Measurements from ENCODE around the gene MAJIN. TPM values are rescaled to one million over a fixed set of nuclear protein-coding genes. Genes with fewer than 3 reads are reported as not detected.

MAJIN gene
- polyA plus RNA-seq, 1 of the 3 experiments (the other 2 are of a cell fraction): not detected

DNA sequence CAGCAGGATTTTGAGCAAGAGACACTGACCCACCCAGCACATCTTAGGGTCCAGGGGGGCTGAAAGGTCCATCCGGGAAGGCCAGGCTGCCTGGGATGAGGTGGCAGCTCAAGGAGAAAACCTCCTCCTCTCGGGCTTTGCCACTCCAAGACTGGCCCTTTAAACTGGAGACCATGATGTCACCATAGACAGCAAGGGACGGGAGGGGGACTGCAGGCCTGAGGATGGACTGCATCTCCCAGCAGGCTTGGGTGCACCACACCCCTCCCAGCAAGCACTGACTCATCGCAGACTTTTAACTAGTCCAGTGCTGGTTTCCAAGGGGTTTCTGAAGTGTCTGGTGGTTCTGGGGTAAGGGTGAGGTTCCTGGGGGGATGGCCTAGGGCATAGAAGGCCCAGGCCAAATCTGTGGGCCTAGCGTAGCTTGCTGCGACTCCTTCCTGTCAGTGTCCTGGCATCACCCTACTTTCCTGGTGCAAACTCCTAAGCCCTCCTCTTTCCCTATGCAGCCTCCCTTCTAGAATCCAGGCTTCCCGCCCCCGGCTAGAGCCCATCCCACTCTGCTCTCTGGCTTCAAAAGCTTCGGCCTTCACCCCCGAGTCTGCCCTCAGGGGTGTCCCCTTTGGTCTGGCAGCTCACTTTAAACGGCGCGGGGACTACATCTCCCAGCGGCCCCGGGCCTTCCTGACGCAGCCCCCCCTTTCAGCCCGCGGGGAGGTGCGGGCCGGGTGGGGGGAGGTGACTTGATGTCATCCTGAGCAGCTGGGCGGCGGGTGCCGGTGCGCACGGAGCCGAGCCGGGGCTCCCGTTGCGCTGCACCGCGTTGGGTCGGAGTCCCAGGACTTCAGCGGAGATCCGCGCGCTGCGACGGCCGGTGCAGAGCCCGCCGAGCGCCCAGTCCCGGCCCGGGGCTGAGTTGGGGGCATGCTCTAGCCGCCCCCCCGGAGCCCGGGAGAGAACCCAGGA lies 47.7 kb downstream of the MAJIN start, which contains the start of gene PPP2R5B:
Gene PPP2R5B, plus strand, starts transcription at position 746 of the 966 bp plus-strand sequence. CDS start 1,046 bp downstream, outside the sequence.
- peaks cover 13% of the 10 kb centered on the region; the same call in 1 of the 2 replicates for H3K79me2 ChIP-seq (ENCODE audit: insufficient read depth)
- H3K27ac ChIP-seq (ENCODE audit: low read depth in 2 of 2, low read length in 1 of 2): peak within 1 kb of the TSS; percentile 73 to 95
- peaks cover 0 to 22% of the 10 kb centered on the region in 2 experiments; a peak in 1 of 4 replicates for H3K4me1 ChIP-seq (ENCODE audit: control insufficient read depth in 1 of 2, insufficient read depth in 2 of 2, low read depth in 1 of 2, low read length in 1 of 2)
- H3K9me2 ChIP-seq: no peaks in the 10 kb centered on the region
- ChIA-PET CTCF (interaction anchor here (0.7 to 2.0 kb wide), 10 partner anchors 19 to 1087 kb away, joined by 3 to 14 read pairs (median 4); partner anchors contain the start of gene ARL2), POLR2A (interaction anchor here (0.9 to 1.7 kb wide), 2 partner anchors 73 to 188 kb away, joined by 3 read pairs; partner anchors contain the start of genes BATF2 and TM7SF2)
- H3K9ac ChIP-seq: peak within 1 kb of the TSS; percentile 83
- H2AFZ ChIP-seq (ENCODE audit: low read depth): peak within 1 kb of the TSS; percentile 91
- H3K36me3 ChIP-seq (replicated peaks in 1 of 2; ENCODE audit: control insufficient read depth in 1 of 2, insufficient read depth in 2 of 2, low read length in 1 of 2): peaks cover 0 to 12% of the 10 kb centered on the region in 2 experiments
- H3K9me3 ChIP-seq: no peaks in the 10 kb centered on the region
- no peaks in the 10 kb centered on the region for H3K27me3 ChIP-seq (ENCODE audit: insufficient read depth)
- 2% methylated on average over 17 of the region's 47 CpGs for WGBS (ENCODE audit: low lambda C conversion rate)
- no peaks in the 10 kb centered on the region for H4K20me1 ChIP-seq (ENCODE audit: insufficient read depth)
- H3K4me3 ChIP-seq (ENCODE audit: low read depth in 2 of 2, low read length in 1 of 2): peak within 1 kb of the TSS; percentile 67 to 93
- peak; percentile 97 for DNase-seq
- H3K4me2 ChIP-seq: peak within 1 kb of the TSS; percentile 79
- H3F3A ChIP-seq (replicated peaks; ENCODE audit: insufficient read depth): no peaks in the 10 kb centered on the region
- TF ChIP-seq, protein P1, sequence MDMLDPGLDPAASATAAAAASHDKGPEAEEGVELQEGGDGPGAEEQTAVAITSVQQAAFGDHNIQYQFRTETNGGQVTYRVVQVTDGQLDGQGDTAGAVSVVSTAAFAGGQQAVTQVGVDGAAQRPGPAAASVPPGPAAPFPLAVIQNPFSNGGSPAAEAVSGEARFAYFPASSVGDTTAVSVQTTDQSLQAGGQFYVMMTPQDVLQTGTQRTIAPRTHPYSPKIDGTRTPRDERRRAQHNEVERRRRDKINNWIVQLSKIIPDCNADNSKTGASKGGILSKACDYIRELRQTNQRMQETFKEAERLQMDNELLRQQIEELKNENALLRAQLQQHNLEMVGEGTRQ (IDR thresholded peaks at IDR 0.05; ENCODE audit: borderline replicate concordance, low read depth, low read length): no peak
- TF ChIP-seq FOSL2 (IDR thresholded peaks at IDR 0.05; ENCODE audit: borderline replicate concordance, low read depth): peak; percentile 93
- TF ChIP-seq TAF1 (IDR thresholded peaks at IDR 0.05; ENCODE audit: borderline replicate concordance, low read depth, low read length): peak; percentile 62; the same call in 1 of the 2 replicates
- no peak for TF ChIP-seq IRF3 (IDR thresholded peaks at IDR 0.05; ENCODE audit: low read depth, low read length)
- TF ChIP-seq JUND (IDR thresholded peaks at IDR 0.05): peak; percentile 89
- TF ChIP-seq RFX5 (IDR thresholded peaks at IDR 0.05; ENCODE audit: low read length): no peak
- TF ChIP-seq GATA2 (CRISPR knock-in tag; IDR thresholded peaks at IDR 0.05): no peak
- TF ChIP-seq GABPA (IDR thresholded peaks at IDR 0.05; ENCODE audit: low read depth): peak; percentile 53
- 0 out of 2 replicates have a peak, but pooled peaks have one; percentile 4 for TF ChIP-seq ZBTB33 (IDR thresholded peaks at IDR 0.05; ENCODE audit: borderline replicate concordance, low read depth)
- TF ChIP-seq FOXJ3 (CRISPR knock-in tag; IDR thresholded peaks at IDR 0.05): no peak
- TF ChIP-seq FOXM1 (IDR thresholded peaks at IDR 0.05; ENCODE audit: low read depth): no peak
- peak; percentile 64; the same call in 1 of the 2 replicates for TF ChIP-seq MXI1 (IDR thresholded peaks at IDR 0.05; ENCODE audit: low read depth, low read length)
- TF ChIP-seq NFIC (IDR thresholded peaks at IDR 0.05; ENCODE audit: borderline replicate concordance): no peak
- no peak for TF ChIP-seq EZH2phosphoT487 (IDR thresholded peaks at IDR 0.05; ENCODE audit: borderline replicate concordance, low read depth)
- TF ChIP-seq, protein P2, sequence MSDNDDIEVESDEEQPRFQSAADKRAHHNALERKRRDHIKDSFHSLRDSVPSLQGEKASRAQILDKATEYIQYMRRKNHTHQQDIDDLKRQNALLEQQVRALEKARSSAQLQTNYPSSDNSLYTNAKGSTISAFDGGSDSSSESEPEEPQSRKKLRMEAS (IDR thresholded peaks at IDR 0.05; ENCODE audit: low read depth): peak; percentile 74
- no peak for TF ChIP-seq SMC3 (IDR thresholded peaks at IDR 0.05; ENCODE audit: low read depth, low read length)
- TF ChIP-seq RCOR1 (IDR thresholded peaks at IDR 0.05; ENCODE audit: low read length): no peak
- peak; percentile 25; the same call in 1 of the 2 replicates for TF ChIP-seq POLR2AphosphoS5 (IDR thresholded peaks at IDR 0.05; ENCODE audit: low read depth, low read length)
- peak; percentile 84 for TF ChIP-seq ELF1 (IDR thresholded peaks at IDR 0.05)
- TF ChIP-seq, protein P3, sequence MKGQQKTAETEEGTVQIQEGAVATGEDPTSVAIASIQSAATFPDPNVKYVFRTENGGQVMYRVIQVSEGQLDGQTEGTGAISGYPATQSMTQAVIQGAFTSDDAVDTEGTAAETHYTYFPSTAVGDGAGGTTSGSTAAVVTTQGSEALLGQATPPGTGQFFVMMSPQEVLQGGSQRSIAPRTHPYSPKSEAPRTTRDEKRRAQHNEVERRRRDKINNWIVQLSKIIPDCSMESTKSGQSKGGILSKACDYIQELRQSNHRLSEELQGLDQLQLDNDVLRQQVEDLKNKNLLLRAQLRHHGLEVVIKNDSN (IDR thresholded peaks at IDR 0.05; ENCODE audit: borderline replicate concordance, low read depth): 0 out of 2 replicates have a peak, but pooled peaks have one; percentile 33
- peak; percentile 96 for TF ChIP-seq SIN3A (IDR thresholded peaks at IDR 0.05; ENCODE audit: borderline replicate concordance, low read depth, low read length)
- peak; percentile 52 for TF ChIP-seq PBX3 (IDR thresholded peaks at IDR 0.05)
- peak; percentile 84 for TF ChIP-seq CHD2 (IDR thresholded peaks at IDR 0.05; ENCODE audit: low read length, partially characterized antibody)
- TF ChIP-seq TEAD4 (IDR thresholded peaks at IDR 0.05; ENCODE audit: borderline replicate concordance, insufficient read depth): no peak
- TF ChIP-seq TCF12 (IDR thresholded peaks at IDR 0.05): 0 out of 2 replicates have a peak, but pooled peaks have one; percentile 31
- peak; percentile 29; the same call in 1 of the 2 replicates for TF ChIP-seq NRF1 (IDR thresholded peaks at IDR 0.05; ENCODE audit: low read depth, low read length)
- TF ChIP-seq YY1 (IDR thresholded peaks at IDR 0.05; ENCODE audit: low read depth): peak; percentile 43; the same call in 1 of the 2 replicates

Measured in SK-N-SH (cell line).